T-cell (primary cell): Measurements from ENCODE around the gene ARHGEF11. TPM values are rescaled to one million over a fixed set of nuclear protein-coding genes. Genes with fewer than 3 reads are reported as not detected.

Experiments
- ATAC-seq, 4 experiments: fragments of 200-7000 bp in 3 of 4; fragments of 150-1000 bp in 1 of 4; cut with Tn5 transposase; replicated peaks in 1 of 4; 1 replicate in 3 of 4; 2 replicates in 1 of 4; pipeline ENCODE4 v1.10.0; 2021; ENCODE audit warnings: moderate library complexity in 3 of 4, mild to moderate bottlenecking in 2 of 4, moderate number of reproducible peaks in 1 of 4
- CTCF ChIA-PET, 2 donors: fragments of 300-600 bp; sonication (Branson Sonifier 250); formaldehyde crosslinking; loops; one replicate each; lab custom pipeline; 2022; ENCODE audit warnings: antibody characterized with exemption in 2 of 2; lab: Charles Lee
- POLR2A ChIA-PET, 2 donors: fragments of 300-600 bp; sonication (Branson Sonifier 250); formaldehyde crosslinking; loops; one replicate each; lab custom pipeline; 2022; ENCODE audit warnings: antibody characterized with exemption in 2 of 2; lab: Charles Lee
- DNase-seq, 35 experiments: peaks; one replicate each; pipeline versions ENCODE4 v3.0.0 to v3.0.0-alpha.2; 2013 to 2023
- H3K27ac ChIP-seq: one replicate; pipeline ENCODE4 v1.5.1; 2013; ENCODE audit warnings: low read length
- H3K27me3 ChIP-seq, 2 experiments: replicated peaks in 1 of 2; 1 replicate in 1 of 2; 2 replicates in 1 of 2; pipeline versions ENCODE4 v1.6.1 to v1.7.0; 2013; ENCODE audit warnings: low read length in 1 of 2, mixed read lengths in 1 of 2; ENCODE audit not compliant: control insufficient read depth in 2 of 2, insufficient read depth in 2 of 2; ENCODE audit errors: extremely low read depth in 1 of 2
- H3K36me3 ChIP-seq, 2 donors: 1 replicate in 1 of 2; 2 replicates in 1 of 2; pipeline versions ENCODE4 v1.6.1 to v1.7.0; 2013; ENCODE audit warnings: low read length in 1 of 2; ENCODE audit not compliant: control insufficient read depth in 2 of 2, insufficient read depth in 1 of 2; ENCODE audit errors: extremely low read depth in 1 of 2
- H3K4me1 ChIP-seq, 2 experiments: 1 replicate in 1 of 2; 2 replicates in 1 of 2; pipeline versions ENCODE4 v1.6.1 to v1.7.0; 2013; ENCODE audit warnings: low read length in 2 of 2, mixed read lengths in 1 of 2; ENCODE audit not compliant: insufficient read depth in 2 of 2, control insufficient read depth in 1 of 2; ENCODE audit errors: extremely low read depth in 1 of 2
- H3K4me3 ChIP-seq, 2 donors: 1 replicate in 1 of 2; 2 replicates in 1 of 2; pipeline versions ENCODE4 v1.5.1 to v1.7.0; 2013; ENCODE audit warnings: mild to moderate bottlenecking in 2 of 2, low read length in 1 of 2, moderate library complexity in 1 of 2; ENCODE audit not compliant: control insufficient read depth in 1 of 2; ENCODE audit errors: extremely low read depth in 1 of 2
- H3K9me3 ChIP-seq: 2 replicates; pipeline ENCODE4 v1.7.0; 2013
- H3K27ac Mint-ChIP-seq, 2 donors: one replicate each; pipeline ENCODE4 v1.8.0; 2020 to 2021; ENCODE audit warnings: mild to moderate bottlenecking in 2 of 2, mixed read lengths in 2 of 2
- H3K27me3 Mint-ChIP-seq, 2 donors: one replicate each; pipeline ENCODE4 v1.8.0; 2021 to 2022; ENCODE audit warnings: mixed read lengths in 2 of 2
- H3K36me3 Mint-ChIP-seq: one replicate; pipeline ENCODE4 v1.8.0; 2021; ENCODE audit warnings: mixed read lengths
- H3K4me1 Mint-ChIP-seq, 3 donors: one replicate each; pipeline ENCODE4 v1.8.0; 2020 to 2022; ENCODE audit warnings: mixed read lengths in 3 of 3, mild to moderate bottlenecking in 1 of 3
- H3K4me3 Mint-ChIP-seq, 3 donors: one replicate each; pipeline ENCODE4 v1.8.0; 2020 to 2022; ENCODE audit warnings: mild to moderate bottlenecking in 3 of 3, mixed read lengths in 3 of 3, moderate library complexity in 3 of 3
- H3K9me3 Mint-ChIP-seq, 3 donors: one replicate each; pipeline ENCODE4 v1.8.0; 2020 to 2022; ENCODE audit warnings: mixed read lengths in 3 of 3
- WGBS: methylation state at CpG from one replicate; pipeline ENCODE4 v1.1.5; 2013; ENCODE audit warnings: missing lambda C conversion rate; ENCODE audit not compliant: insufficient coverage; 5-methylcytosine and 5-hydroxymethylcytosine counted together
- total RNA-seq, 35 experiments: library from RNA in 6 of 35; stranded (reverse) in 6 of 35; fragments of 120-200 nt in 1 of 35; gene quantifications; one replicate each; pipeline versions ENCODE4 v1.2.1 to v1.2.4 and lab custom pipeline; 2013 to 2026

The ARHGEF11 gene
- total RNA-seq, 5 donors from 2014 or later (not counting 1 experiment from before 2014, with no cell fraction given) = 20.7 to 34.6 (median 34.1) TPM

DNA sequence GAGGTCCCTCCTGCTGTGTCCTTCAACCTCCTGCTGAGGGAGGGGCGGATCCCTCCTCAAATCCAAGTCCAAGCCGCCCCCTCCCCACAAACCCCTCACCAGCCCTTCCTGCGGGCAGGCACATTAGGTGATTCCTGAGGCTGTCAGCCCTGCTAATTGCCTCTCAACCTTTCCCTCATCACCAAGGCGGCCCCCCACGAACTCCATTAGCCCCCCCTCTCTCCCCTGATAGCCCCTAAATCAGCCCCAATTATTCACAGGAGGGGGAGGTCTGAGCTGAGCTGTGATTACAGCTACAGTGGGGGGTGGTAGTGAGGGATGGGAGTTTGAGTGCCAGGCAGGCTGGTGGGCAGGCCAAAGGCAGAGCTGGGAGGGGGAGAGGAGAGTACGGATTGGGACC lies 157.8 kb downstream of the ARHGEF11 start:
- WGBS = 46% methylated on average over 4 of the region's 6 CpGs
- ATAC-seq (no peak), DNase-seq (no peak)
- Mint-ChIP-seq H3K4me1 (peaks cover 11 to 17% (median 13%) of the 10 kb centered on the region in 3 donors), H3K9me3 (no peaks in the 10 kb centered on the region), H3K36me3 (no peaks in the 10 kb centered on the region), H3K27me3 (peaks cover 34 to 59% of the 10 kb centered on the region in 2 donors), H3K27ac (no peak overlapping the region), H3K4me3 (no peak overlapping the region)
- ChIA-PET CTCF (interaction anchor here (0.7 to 0.9 kb wide), 2 partner anchors 83 to 87 kb away, joined by 4 to 6 read pairs; no protein-coding TSS in a partner anchor), POLR2A (no interaction called here)
- H3K36me3 ChIP-seq = no peaks in the 10 kb centered on the region
- no peaks in the 10 kb centered on the region for H3K9me3 ChIP-seq
- H3K4me1 ChIP-seq = peaks cover 0 to 15% of the 10 kb centered on the region in 2 experiments
- peaks cover 2 to 77% of the 10 kb centered on the region in 2 experiments for H3K27me3 ChIP-seq
- H3K27ac ChIP-seq = no peak overlapping the region
- no peak overlapping the region for H3K4me3 ChIP-seq

- DNase-seq (no peak), ATAC-seq (no peak)
- peaks cover 0 to 11% of the 10 kb centered on the region in 2 experiments for H3K4me1 ChIP-seq
- H3K27me3 Mint-ChIP-seq = peaks cover 34 to 59% of the 10 kb centered on the region in 2 donors
- no peaks in the 10 kb centered on the region for H3K36me3 Mint-ChIP-seq
- CTCF ChIA-PET = interaction anchor here (0.6 to 0.9 kb wide), 3 partner anchors 49 to 83 kb away, joined by 3 to 7 read pairs (median 6); no protein-coding TSS in a partner anchor
- POLR2A ChIA-PET = no interaction called here
- no peaks in the 10 kb centered on the region for H3K36me3 ChIP-seq
- no peak overlapping the region for H3K27ac ChIP-seq
- WGBS = no CpG with 5 or more reads among the region's 3 CpGs
- H3K4me3 ChIP-seq = no peak overlapping the region
- H3K4me1 Mint-ChIP-seq = peaks cover 11 to 13% (median 11%) of the 10 kb centered on the region in 3 donors
- H3K9me3 ChIP-seq = no peaks in the 10 kb centered on the region
- peaks cover 2 to 76% of the 10 kb centered on the region in 2 experiments for H3K27me3 ChIP-seq
- no peaks in the 10 kb centered on the region for H3K9me3 Mint-ChIP-seq
- H3K27ac Mint-ChIP-seq = no peak overlapping the region
- no peak overlapping the region for H3K4me3 Mint-ChIP-seq
Observed at GRCh38 chr1:156887317-156887716, 158.2 kb downstream of the ARHGEF11 start.

- Mint-ChIP-seq H3K27me3 (peaks cover 31 to 63% of the 10 kb centered on the region in 2 donors), H3K4me1 (peaks cover 6 to 7% (median 6%) of the 10 kb centered on the region in 3 donors), H3K4me3 (no peak overlapping the region), H3K9me3 (no peaks in the 10 kb centered on the region), H3K27ac (no peak overlapping the region), H3K36me3 (no peaks in the 10 kb centered on the region)
- Histone ChIP-seq H3K27ac (no peak overlapping the region), H3K9me3 (no peaks in the 10 kb centered on the region), H3K4me1 (peaks cover 0 to 5% of the 10 kb centered on the region in 2 experiments), H3K4me3 (no peak overlapping the region), H3K36me3 (no peaks in the 10 kb centered on the region), H3K27me3 (peaks cover 2 to 75% of the 10 kb centered on the region in 2 experiments)
- DNase-seq (no peak), ATAC-seq (no peak)
- ChIA-PET CTCF (interaction anchor here (0.6 to 0.7 kb wide), 3 partner anchors 48 to 84 kb away, joined by 3 to 7 read pairs (median 3); no protein-coding TSS in a partner anchor), POLR2A (interaction anchor here in 1 of 2 donors (0.6 kb wide), 1 partner anchor 92 kb away, joined by 3 read pairs; no protein-coding TSS in a partner anchor)
- WGBS = 0% methylated on average over 1 of the region's 6 CpGs
Observed at GRCh38 chr1:156886583-156887281, 158.8 kb downstream of the ARHGEF11 start.

GRCh38 chr1:156885880-156886355 lies 159.6 kb downstream of the ARHGEF11 start:
- Mint-ChIP-seq H3K27ac (no peak overlapping the region), H3K4me1 (peaks cover 3 to 6% (median 3%) of the 10 kb centered on the region in 3 donors), H3K4me3 (no peak overlapping the region), H3K27me3 (peaks cover 24 to 57% of the 10 kb centered on the region in 2 donors), H3K36me3 (no peaks in the 10 kb centered on the region), H3K9me3 (no peaks in the 10 kb centered on the region)
- H3K36me3 ChIP-seq = no peaks in the 10 kb centered on the region
- ChIA-PET POLR2A (no interaction called here), CTCF (no interaction called here)
- WGBS = 68% methylated on average over 9 of the region's 13 CpGs
- DNase-seq = no peak
- ATAC-seq = no peak
- H3K27ac ChIP-seq = no peak overlapping the region
- no peak overlapping the region for H3K4me3 ChIP-seq
- peaks cover 0 to 4% of the 10 kb centered on the region in 2 experiments for H3K4me1 ChIP-seq
- peaks cover 2 to 78% of the 10 kb centered on the region in 2 experiments for H3K27me3 ChIP-seq
- no peaks in the 10 kb centered on the region for H3K9me3 ChIP-seq

- Histone ChIP-seq H3K4me1 (peaks cover 0 to 4% of the 10 kb centered on the region in 2 experiments), H3K4me3 (no peak overlapping the region), H3K27ac (no peak overlapping the region), H3K36me3 (no peaks in the 10 kb centered on the region), H3K9me3 (no peaks in the 10 kb centered on the region), H3K27me3 (peaks cover 2 to 81% of the 10 kb centered on the region in 2 experiments)
- ChIA-PET POLR2A (no interaction called here), CTCF (no interaction called here)
- H3K27ac Mint-ChIP-seq = no peak overlapping the region
- H3K27me3 Mint-ChIP-seq = peaks cover 22 to 60% of the 10 kb centered on the region in 2 donors
- peaks cover 3 to 4% (median 3%) of the 10 kb centered on the region in 3 donors for H3K4me1 Mint-ChIP-seq
- H3K4me3 Mint-ChIP-seq = no peak overlapping the region
- no CpG with 5 or more reads among the region's 1 CpG for WGBS
- DNase-seq (no peak), ATAC-seq (no peak)
- H3K36me3 Mint-ChIP-seq = no peaks in the 10 kb centered on the region
- no peaks in the 10 kb centered on the region for H3K9me3 Mint-ChIP-seq
Observed at GRCh38 chr1:156885314-156885713, 160.2 kb downstream of the ARHGEF11 start.
